Astrocyte (in vitro differentiated cells and primary cell): Measurements from ENCODE around the gene CPZ.

Source experiments
- EZH2 ChIP-seq: IDR thresholded peaks from 2 replicates; pipeline ENCODE4 v1.6.1; 2012; ENCODE audit warnings: mild to moderate bottlenecking, low read length, inconsistent platforms; ENCODE audit not compliant: insufficient read depth
- TF ChIP-seq, protein P1 (sequence below): IDR thresholded peaks from 2 replicates; pipeline ENCODE4 v1.5.1; 2011; ENCODE audit warnings: low read depth, mild to moderate bottlenecking, inconsistent platforms, low read length, moderate library complexity; ENCODE audit not compliant: insufficient read depth

- TF ChIP-seq, protein P1, sequence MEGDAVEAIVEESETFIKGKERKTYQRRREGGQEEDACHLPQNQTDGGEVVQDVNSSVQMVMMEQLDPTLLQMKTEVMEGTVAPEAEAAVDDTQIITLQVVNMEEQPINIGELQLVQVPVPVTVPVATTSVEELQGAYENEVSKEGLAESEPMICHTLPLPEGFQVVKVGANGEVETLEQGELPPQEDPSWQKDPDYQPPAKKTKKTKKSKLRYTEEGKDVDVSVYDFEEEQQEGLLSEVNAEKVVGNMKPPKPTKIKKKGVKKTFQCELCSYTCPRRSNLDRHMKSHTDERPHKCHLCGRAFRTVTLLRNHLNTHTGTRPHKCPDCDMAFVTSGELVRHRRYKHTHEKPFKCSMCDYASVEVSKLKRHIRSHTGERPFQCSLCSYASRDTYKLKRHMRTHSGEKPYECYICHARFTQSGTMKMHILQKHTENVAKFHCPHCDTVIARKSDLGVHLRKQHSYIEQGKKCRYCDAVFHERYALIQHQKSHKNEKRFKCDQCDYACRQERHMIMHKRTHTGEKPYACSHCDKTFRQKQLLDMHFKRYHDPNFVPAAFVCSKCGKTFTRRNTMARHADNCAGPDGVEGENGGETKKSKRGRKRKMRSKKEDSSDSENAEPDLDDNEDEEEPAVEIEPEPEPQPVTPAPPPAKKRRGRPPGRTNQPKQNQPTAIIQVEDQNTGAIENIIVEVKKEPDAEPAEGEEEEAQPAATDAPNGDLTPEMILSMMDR = no peak
- no peak for TF ChIP-seq EZH2
Observed at GRCh38 chr4:8608714-8609391, 16.3 kb downstream of the CPZ start.
